CD4-positive, CD25-positive, alpha-beta regulatory T cell (primary cell): ENCODE measurements around the gene DMTF1. TPM values are rescaled to one million over a fixed set of nuclear protein-coding genes. Genes with fewer than 3 reads are reported as not detected.
A peak's percentile ranks its signal among the peaks of the same experiment; 100 is the strongest.
"Not testable (repeated sequence)": the region's sequence is repeated elsewhere in the genome, so short reads cannot be mapped to it uniquely, and the experiment has no call there.

Experiments
- ATAC-seq, 2 donors: fragments of 150-1000 bp; cut with Tn5 transposase; one replicate each; pipeline ENCODE4 v1.10.0; 2021; ENCODE audit warnings: low read depth in 2 of 2, moderate number of reproducible peaks in 2 of 2, moderate library complexity in 1 of 2
- DNase-seq, 3 donors: peaks; one replicate each; pipeline versions ENCODE4 v3.0.0 to v3.0.0-alpha.2; 2012 to 2022; ENCODE audit warnings: mixed read lengths in 1 of 3
- H3K27ac ChIP-seq: one replicate; pipeline ENCODE4 v1.7.0; 2013; ENCODE audit warnings: mild to moderate bottlenecking, low read length; ENCODE audit not compliant: insufficient read depth, poor library complexity, severe bottlenecking
- H3K27me3 ChIP-seq: one replicate; pipeline ENCODE4 v1.7.0; 2013; ENCODE audit warnings: low read length; ENCODE audit not compliant: control insufficient read depth, insufficient read depth
- H3K36me3 ChIP-seq: one replicate; pipeline ENCODE4 v1.7.0; 2013; ENCODE audit warnings: mild to moderate bottlenecking, low read length, moderate library complexity; ENCODE audit not compliant: control insufficient read depth, insufficient read depth
- H3K4me1 ChIP-seq: 2 replicates; pipeline ENCODE4 v1.7.0; 2013; ENCODE audit warnings: mild to moderate bottlenecking, low read length; ENCODE audit not compliant: insufficient read depth, control insufficient read depth, poor library complexity, severe bottlenecking
- H3K4me3 ChIP-seq: one replicate; pipeline ENCODE4 v1.7.0; 2013; ENCODE audit warnings: low read depth, mild to moderate bottlenecking, low read length, moderate library complexity
- H3K9me3 ChIP-seq, 2 experiments: 1 replicate in 1 of 2; 2 replicates in 1 of 2; pipeline ENCODE4 v1.7.0; 2013; ENCODE audit warnings: low read length in 2 of 2, mild to moderate bottlenecking in 1 of 2, moderate library complexity in 1 of 2; ENCODE audit not compliant: control insufficient read depth in 2 of 2
- H3K27ac Mint-ChIP-seq, 3 donors: one replicate each; pipeline ENCODE4 v1.8.0; 2020 to 2022; ENCODE audit warnings: mild to moderate bottlenecking in 3 of 3, mixed read lengths in 3 of 3, moderate library complexity in 2 of 3
- H3K27me3 Mint-ChIP-seq: one replicate; pipeline ENCODE4 v1.8.0; 2022; ENCODE audit warnings: mild to moderate bottlenecking, mixed read lengths
- H3K36me3 Mint-ChIP-seq: one replicate; pipeline ENCODE4 v1.8.0; 2020; ENCODE audit warnings: mixed read lengths
- H3K4me1 Mint-ChIP-seq, 4 donors: one replicate each; pipeline ENCODE4 v1.8.0; 2020 to 2022; ENCODE audit warnings: mixed read lengths in 4 of 4, mild to moderate bottlenecking in 1 of 4
- H3K4me3 Mint-ChIP-seq, 4 donors: one replicate each; pipeline ENCODE4 v1.8.0; 2020 to 2022; ENCODE audit warnings: mild to moderate bottlenecking in 4 of 4, mixed read lengths in 4 of 4, moderate library complexity in 3 of 4
- H3K9me3 Mint-ChIP-seq, 7 donors: one replicate each; pipeline ENCODE4 v1.8.0; 2020 to 2022; ENCODE audit warnings: mixed read lengths in 7 of 7, mild to moderate bottlenecking in 3 of 7, moderate library complexity in 2 of 7
- polyA plus RNA-seq, 4 donors: library from polyadenylated mRNA; unstranded; fragments of 300-500 nt; fragmentation: Illumina TruSeq; gene quantifications; one replicate each; pipeline ENCODE4 v1.2.3, GENCODE V29; 2021
- total RNA-seq: library from RNA; stranded (reverse); gene quantifications from one replicate; pipeline ENCODE4 v1.2.3, GENCODE V29; 2022

DMTF1 gene
- total and polyA plus RNA-seq, 5 donors from 2014 or later = 27.9 to 167 (median 32.5) TPM

GRCh38 chr7:87113904-87114303 is 38.3 kb upstream of the DMTF1 start:
- not testable (repeated sequence) for H3K9me3 ChIP-seq, H3K27me3 ChIP-seq, H3K36me3 ChIP-seq, H3K4me3 ChIP-seq, H3K27me3 Mint-ChIP-seq, H3K4me1 Mint-ChIP-seq, H3K4me1 ChIP-seq, H3K27ac Mint-ChIP-seq, H3K36me3 Mint-ChIP-seq, DNase-seq, H3K9me3 Mint-ChIP-seq, H3K27ac ChIP-seq, H3K4me3 Mint-ChIP-seq, ATAC-seq

DNA sequence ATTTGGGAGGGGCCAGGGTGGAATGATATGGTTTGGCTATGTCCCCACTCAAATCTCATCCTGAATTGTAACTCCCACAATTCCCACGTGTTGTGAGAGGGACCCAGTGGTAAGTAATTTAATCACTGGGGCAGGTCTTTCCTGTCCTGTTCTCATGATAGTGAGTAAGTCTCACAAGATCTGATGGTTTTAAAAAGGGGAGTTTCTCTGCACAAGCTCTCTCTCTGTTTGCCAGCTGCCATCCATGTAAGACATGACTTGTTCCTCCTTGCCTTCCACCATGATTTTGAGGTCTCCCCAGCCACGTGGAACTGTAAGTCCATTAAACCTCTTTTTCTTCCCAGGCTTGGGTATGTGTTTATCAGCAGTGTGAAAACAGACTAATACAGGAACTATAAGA is 36.5 kb upstream of the DMTF1 start:
- not testable (repeated sequence) for DNase-seq, H3K4me3 ChIP-seq, H3K27ac ChIP-seq, H3K27ac Mint-ChIP-seq, H3K36me3 Mint-ChIP-seq, H3K4me1 ChIP-seq, H3K27me3 Mint-ChIP-seq, H3K9me3 ChIP-seq, H3K27me3 ChIP-seq, H3K9me3 Mint-ChIP-seq, ATAC-seq, H3K4me1 Mint-ChIP-seq, H3K36me3 ChIP-seq, H3K4me3 Mint-ChIP-seq

GRCh38 chr7:87116315-87116714 is 35.9 kb upstream of the DMTF1 start:
- Mint-ChIP-seq H3K27ac (no peak overlapping the region), H3K9me3 (peaks cover 0 to 4% (median 0%) of the 10 kb centered on the region in 7 donors), H3K4me3 (no peak overlapping the region), H3K36me3 (no peaks in the 10 kb centered on the region), H3K4me1 (peaks cover 0 to 2% (median 0%) of the 10 kb centered on the region in 4 donors), H3K27me3 (no peaks in the 10 kb centered on the region)
- Histone ChIP-seq H3K4me1 (no peaks in the 10 kb centered on the region), H3K9me3 (no peaks in the 10 kb centered on the region), H3K27me3 (no peaks in the 10 kb centered on the region), H3K36me3 (no peaks in the 10 kb centered on the region), H3K4me3 (no peak overlapping the region), H3K27ac (no peak overlapping the region)
- DNase-seq (no peak), ATAC-seq (no peak)

DNA sequence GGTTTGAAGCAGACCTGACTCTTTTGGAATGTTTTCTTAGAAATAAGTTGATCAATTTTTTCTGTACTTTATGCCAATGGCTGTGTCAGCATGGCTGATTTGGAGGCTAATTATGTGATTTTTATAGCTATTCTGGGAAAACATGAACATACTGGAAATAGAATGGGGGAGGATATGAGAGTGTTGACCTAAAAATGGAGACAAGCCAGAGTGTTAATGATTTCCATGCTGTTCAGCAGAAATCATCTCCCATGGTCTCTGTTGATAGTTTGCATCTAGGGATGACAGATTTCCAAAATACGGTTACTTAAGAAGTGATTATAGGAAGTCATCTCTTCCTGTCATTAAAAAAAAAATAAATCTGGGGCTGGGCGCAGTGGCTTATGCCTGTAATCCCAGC is 32.7 kb upstream of the DMTF1 start:
- no peaks in the 10 kb centered on the region for H3K9me3 ChIP-seq
- ATAC-seq = no peak
- no peak for DNase-seq
- no peak overlapping the region for H3K27ac ChIP-seq
- Mint-ChIP-seq H3K27me3 (no peaks in the 10 kb centered on the region), H3K4me1 (peaks cover 0 to 2% (median 0%) of the 10 kb centered on the region in 4 donors), H3K36me3 (no peaks in the 10 kb centered on the region), H3K9me3 (no peaks in the 10 kb centered on the region), H3K4me3 (no peak overlapping the region), H3K27ac (no peak overlapping the region)
- no peaks in the 10 kb centered on the region for H3K4me1 ChIP-seq
- H3K36me3 ChIP-seq = no peaks in the 10 kb centered on the region
- no peaks in the 10 kb centered on the region for H3K27me3 ChIP-seq
- no peak overlapping the region for H3K4me3 ChIP-seq

DNA sequence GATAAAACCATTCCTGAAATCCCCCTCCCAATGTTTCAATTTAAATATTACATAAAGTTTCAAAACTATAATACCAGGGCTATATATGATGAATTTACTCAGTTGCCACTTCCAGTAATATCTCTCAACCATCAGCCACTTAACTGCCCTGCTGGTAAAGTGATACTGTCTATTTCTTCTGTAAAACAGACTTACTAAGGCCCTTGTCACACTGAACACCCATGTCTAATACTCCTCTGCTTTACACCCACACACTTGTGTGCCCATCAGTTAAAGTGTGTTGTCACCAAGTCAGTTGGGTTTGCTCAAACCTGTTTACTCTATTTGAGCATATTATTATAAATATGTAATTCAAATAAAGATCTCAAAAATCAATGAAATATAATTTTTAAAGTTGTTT is 29.1 kb upstream of the DMTF1 start:
- Mint-ChIP-seq H3K27me3 (peaks cover 4% of the 10 kb centered on the region), H3K36me3 (no peaks in the 10 kb centered on the region), H3K4me1 (no peaks in the 10 kb centered on the region), H3K9me3 (peaks cover 0 to 1% (median 0%) of the 10 kb centered on the region in 7 donors), H3K4me3 (no peak overlapping the region), H3K27ac (no peak overlapping the region)
- no peaks in the 10 kb centered on the region for H3K4me1 ChIP-seq
- no peak overlapping the region for H3K4me3 ChIP-seq
- ATAC-seq = no peak
- peaks cover 4% of the 10 kb centered on the region for H3K27me3 ChIP-seq
- no peak for DNase-seq
- no peaks in the 10 kb centered on the region for H3K9me3 ChIP-seq
- H3K36me3 ChIP-seq = no peaks in the 10 kb centered on the region
- no peak overlapping the region for H3K27ac ChIP-seq

GRCh38 chr7:87127019-87127418 is 25.2 kb upstream of the DMTF1 start:
- H3K4me3 Mint-ChIP-seq = no peak overlapping the region
- H3K27ac ChIP-seq = no peak overlapping the region
- H3K27ac Mint-ChIP-seq = no peak overlapping the region
- peaks cover 9% of the 10 kb centered on the region for H3K27me3 ChIP-seq
- no peak overlapping the region for H3K4me3 ChIP-seq
- no peaks in the 10 kb centered on the region for H3K36me3 Mint-ChIP-seq
- H3K4me1 ChIP-seq = no peaks in the 10 kb centered on the region
- no peaks in the 10 kb centered on the region for H3K9me3 ChIP-seq
- ATAC-seq (no peak), DNase-seq (no peak)
- H3K4me1 Mint-ChIP-seq = no peaks in the 10 kb centered on the region
- H3K27me3 Mint-ChIP-seq = peaks cover 13% of the 10 kb centered on the region
- H3K9me3 Mint-ChIP-seq = peaks cover 0 to 1% (median 0%) of the 10 kb centered on the region in 7 donors
- no peaks in the 10 kb centered on the region for H3K36me3 ChIP-seq

DNA sequence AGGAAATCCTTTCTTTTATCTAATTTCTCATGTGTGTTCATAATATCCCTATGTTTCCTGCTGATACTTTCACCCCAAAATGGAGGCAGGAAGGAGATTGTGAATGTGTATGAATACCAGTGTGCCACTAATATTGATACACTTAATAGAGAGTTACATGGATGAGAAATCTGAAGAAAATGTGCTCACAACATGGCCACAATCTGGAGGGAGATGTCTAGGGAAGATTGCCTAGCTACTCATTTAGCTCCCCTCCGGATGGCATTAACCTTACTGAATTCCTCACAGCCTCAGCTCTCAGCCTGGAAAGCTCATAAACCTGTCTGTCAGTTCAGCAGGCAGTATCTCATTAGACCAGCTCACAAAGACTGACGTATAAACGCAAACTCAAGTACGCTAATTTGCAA is 23.4 kb upstream of the DMTF1 start:
- peaks cover 12% of the 10 kb centered on the region for H3K27me3 ChIP-seq
- H3K4me1 ChIP-seq = no peaks in the 10 kb centered on the region
- no peaks in the 10 kb centered on the region for H3K9me3 ChIP-seq
- Mint-ChIP-seq H3K4me1 (peaks cover 0 to 2% (median 0%) of the 10 kb centered on the region in 4 donors), H3K36me3 (no peaks in the 10 kb centered on the region), H3K9me3 (peaks cover 0 to 1% (median 0%) of the 10 kb centered on the region in 7 donors), H3K27me3 (peaks cover 20% of the 10 kb centered on the region), H3K27ac (no peak overlapping the region), H3K4me3 (no peak overlapping the region)
- ATAC-seq (no peak), DNase-seq (no peak)
- no peak overlapping the region for H3K4me3 ChIP-seq
- no peak overlapping the region for H3K27ac ChIP-seq
- H3K36me3 ChIP-seq = no peaks in the 10 kb centered on the region

DNA sequence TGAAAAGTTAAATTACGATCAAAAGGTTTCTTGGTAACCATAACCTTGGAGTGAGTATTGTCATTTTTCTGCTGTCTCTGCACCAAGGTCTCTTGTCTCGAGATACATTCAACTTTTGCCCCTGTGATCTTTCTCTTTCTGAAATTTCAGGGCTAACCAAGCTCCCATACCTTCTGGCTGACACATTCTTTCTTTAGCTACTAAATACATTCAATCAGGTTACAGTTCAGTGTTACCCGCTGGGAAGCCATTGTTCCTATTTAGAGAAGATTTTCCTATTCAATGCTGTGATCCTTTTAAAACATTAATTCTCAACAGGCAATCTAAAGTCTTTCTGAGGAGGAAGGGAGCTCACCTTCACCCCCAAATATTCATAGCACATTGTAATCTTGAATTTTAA is 22.9 kb upstream of the DMTF1 start:
- H3K27me3 ChIP-seq = peaks cover 12% of the 10 kb centered on the region
- no peak overlapping the region for H3K4me3 Mint-ChIP-seq
- H3K4me1 Mint-ChIP-seq = peaks cover 0 to 2% (median 0%) of the 10 kb centered on the region in 4 donors
- H3K27me3 Mint-ChIP-seq = peaks cover 25% of the 10 kb centered on the region
- no peaks in the 10 kb centered on the region for H3K36me3 Mint-ChIP-seq
- ATAC-seq = no peak
- no peak for DNase-seq
- H3K9me3 Mint-ChIP-seq = peaks cover 0 to 1% (median 0%) of the 10 kb centered on the region in 7 donors
- H3K27ac ChIP-seq = no peak overlapping the region
- no peaks in the 10 kb centered on the region for H3K36me3 ChIP-seq
- peak overlapping the region in 1 of 3 donors; percentile 34 for H3K27ac Mint-ChIP-seq
- no peaks in the 10 kb centered on the region for H3K9me3 ChIP-seq
- H3K4me3 ChIP-seq = no peak overlapping the region
- H3K4me1 ChIP-seq = no peaks in the 10 kb centered on the region
